ENCODE data around the gene MSX1.

The MSX1 gene

DNA sequence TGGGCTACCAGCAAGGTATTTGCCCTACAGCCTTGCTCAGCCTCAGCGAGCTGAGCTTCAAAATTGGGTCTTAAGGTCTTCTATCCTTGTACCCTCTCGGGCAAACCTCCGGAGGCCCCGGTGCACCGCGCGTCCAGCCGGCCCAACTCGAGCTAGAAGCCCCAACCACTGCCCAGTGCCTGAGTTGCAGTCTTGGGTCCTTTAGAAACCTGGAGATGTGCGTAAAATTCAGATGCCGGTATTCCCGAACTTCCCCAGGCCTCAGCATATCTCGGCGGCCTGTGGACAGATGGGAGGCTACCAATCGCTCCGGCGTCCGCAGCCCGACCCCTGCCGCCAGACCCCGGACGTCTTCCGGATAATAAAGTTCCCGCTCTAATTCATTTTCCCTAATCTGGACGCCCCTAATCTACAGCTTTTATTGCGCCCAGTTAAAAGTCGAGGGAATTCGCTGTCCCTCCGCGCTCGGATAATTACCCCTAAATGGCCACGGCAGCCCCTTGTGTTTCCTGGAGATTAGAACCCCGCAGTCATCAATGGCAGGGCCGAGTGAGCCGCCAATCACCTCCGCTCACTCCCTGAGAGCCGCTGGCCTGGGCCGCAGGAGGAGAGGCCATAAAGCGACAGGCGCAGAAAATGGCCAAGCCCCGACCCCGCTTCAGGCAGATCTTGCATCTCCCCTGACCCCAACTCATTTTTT is 1.5 kb upstream of the MSX1 start:
- DNase-seq (ENCODE audit: low spot score): peak; percentile 75

DNA sequence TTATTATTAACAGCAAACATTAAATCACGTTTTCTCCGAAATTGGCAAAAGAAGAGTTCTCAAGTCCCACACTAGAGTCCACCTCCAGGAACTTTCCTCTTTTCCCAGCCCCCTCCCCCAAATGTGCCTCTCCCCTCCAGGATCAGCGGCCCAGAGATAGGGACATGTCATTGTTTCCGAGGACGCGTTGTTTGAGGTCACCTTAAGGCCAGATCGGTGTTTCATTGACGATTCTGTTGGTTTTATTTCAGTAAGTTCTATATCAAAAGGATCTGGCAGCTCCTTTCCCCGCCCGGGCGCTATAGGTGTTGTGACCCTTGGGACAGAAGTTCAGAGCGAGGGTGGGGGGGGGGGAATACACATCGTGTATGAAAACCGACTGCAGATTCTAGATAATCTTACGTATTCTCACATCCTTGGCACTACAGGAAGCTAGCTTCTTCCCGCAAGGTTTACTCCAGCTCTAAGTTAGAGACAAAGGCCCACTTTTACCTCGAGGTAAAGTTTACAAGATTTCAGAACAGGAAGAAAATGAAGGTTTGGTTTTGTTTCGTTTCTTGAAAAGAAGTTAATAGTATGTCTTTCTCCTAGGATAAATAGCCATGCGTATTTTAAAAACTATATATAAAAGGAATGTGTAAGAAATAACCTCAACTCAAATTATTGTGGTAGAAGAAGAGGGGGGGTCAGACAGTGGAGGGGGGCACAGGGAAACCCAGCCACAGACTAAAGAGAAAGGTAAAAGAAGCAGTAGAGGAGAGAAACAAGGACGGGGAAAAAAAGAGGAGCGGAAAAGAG is 739 bp upstream of the MSX1 start:
- no peak for DNase-seq (ENCODE audit: low spot score)

DNA sequence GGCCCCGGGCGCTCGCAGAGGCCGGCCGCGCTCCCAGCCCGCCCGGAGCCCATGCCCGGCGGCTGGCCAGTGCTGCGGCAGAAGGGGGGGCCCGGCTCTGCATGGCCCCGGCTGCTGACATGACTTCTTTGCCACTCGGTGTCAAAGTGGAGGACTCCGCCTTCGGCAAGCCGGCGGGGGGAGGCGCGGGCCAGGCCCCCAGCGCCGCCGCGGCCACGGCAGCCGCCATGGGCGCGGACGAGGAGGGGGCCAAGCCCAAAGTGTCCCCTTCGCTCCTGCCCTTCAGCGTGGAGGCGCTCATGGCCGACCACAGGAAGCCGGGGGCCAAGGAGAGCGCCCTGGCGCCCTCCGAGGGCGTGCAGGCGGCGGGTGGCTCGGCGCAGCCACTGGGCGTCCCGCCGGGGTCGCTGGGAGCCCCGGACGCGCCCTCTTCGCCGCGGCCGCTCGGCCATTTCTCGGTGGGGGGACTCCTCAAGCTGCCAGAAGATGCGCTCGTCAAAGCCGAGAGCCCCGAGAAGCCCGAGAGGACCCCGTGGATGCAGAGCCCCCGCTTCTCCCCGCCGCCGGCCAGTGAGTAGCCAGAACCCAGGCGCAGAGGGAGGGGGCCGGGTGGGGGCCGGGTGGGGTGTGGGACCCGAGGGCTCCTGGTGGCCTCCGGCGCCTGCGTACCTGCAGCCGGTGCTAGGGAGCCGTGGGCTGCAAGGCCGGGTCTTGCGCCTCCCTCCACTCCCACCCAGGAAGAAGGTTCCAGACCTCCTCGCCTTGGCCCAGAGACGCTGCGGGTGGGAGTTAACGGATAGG is 534 bp downstream of the MSX1 start:
- no peak for DNase-seq (ENCODE audit: low spot score)

DNA sequence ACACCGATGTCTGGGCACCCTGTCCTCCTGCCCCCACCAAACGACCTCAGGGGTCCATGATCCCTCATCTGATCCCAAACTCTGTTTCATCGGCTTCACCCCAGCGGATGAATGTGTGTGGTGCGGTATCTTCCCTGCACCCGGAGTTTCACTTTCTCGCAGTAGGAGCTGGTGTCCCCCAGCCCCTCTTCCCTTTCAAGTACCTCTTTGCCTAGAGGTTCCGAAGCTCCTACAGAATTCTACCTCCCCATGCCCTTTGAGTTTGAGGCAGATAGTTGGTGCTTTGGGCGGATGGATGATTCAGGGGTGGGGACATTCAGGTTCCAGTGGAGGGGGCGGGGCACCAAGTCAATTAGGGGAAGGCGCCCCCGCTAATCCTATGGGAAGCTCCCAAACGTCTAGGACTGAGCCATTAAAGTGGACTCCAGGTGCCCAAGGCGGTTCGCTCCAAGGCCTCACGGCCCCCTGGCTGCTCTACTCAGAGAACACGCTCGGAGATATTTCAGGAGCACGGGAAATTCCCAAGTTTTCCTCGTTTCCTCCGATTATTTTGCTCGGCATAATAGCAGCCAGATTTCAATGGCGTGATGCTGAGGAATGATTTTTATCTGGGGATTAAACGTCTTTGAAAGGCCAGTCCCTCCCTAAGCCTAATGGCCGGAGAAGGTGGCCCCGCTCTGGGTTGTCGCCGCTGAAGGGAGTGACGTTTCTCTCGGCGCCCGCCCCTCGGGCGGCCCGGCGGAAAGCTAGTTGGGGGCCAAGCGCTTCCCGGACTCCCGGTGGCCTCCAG is 1.3 kb downstream of the MSX1 start:
- peak; percentile 73 for DNase-seq (ENCODE audit: low spot score)

DNA sequence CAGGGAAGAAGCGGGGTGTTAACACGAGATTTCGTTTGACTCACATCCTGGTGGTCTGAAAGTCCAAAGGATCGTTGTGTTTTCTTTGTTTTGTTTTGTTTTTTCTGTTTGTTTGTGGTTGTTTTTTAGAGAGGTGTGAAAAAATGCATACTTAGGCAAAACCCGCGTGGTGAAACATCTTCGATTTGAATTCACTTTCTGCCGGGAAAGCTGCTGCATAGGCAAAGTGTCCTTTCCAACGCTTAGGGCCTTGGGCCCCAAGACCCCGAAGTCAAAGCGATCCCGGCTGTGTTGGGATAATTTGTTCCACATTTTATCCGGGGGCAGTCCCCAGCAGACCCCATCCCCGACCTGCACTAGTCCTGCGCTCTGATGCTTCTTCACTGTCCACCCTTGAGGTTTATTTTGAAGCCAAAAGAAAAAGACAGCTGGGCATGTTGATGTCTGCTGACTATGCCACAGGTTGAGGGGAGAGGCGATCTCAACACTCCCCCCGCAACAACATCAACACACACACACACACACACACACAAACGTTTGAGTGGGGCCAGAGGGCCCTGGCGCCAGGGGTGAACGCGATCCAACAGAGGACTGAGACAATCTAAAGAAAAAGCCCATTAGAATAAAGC is 2.0 kb downstream of the MSX1 start:
- DNase-seq (ENCODE audit: low spot score): no peak

DNA sequence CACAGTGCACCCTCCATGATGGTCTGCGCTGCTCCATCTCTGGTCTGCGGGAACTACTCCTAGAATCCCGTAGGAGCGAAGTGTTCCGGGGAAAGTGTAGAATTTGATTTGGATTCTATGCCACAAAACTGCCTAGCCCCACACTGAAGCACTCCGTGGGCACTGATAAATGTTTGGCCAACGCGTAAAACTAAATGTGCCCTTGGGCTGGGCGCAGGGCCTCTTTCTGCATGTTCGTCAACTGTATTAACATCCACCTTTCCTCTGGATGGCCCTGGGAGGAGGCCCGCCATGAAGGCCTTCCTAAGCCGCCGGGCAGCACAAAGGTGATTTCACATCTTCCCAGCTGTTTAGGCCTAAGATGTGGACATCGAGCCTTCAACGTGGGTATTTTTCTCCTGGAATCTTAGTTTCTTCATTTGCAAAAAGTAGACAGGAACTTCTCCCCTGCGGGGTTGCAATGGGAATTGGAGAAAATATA is 2.6 kb downstream of the MSX1 start:
- no peak for DNase-seq (ENCODE audit: low spot score)

DNA sequence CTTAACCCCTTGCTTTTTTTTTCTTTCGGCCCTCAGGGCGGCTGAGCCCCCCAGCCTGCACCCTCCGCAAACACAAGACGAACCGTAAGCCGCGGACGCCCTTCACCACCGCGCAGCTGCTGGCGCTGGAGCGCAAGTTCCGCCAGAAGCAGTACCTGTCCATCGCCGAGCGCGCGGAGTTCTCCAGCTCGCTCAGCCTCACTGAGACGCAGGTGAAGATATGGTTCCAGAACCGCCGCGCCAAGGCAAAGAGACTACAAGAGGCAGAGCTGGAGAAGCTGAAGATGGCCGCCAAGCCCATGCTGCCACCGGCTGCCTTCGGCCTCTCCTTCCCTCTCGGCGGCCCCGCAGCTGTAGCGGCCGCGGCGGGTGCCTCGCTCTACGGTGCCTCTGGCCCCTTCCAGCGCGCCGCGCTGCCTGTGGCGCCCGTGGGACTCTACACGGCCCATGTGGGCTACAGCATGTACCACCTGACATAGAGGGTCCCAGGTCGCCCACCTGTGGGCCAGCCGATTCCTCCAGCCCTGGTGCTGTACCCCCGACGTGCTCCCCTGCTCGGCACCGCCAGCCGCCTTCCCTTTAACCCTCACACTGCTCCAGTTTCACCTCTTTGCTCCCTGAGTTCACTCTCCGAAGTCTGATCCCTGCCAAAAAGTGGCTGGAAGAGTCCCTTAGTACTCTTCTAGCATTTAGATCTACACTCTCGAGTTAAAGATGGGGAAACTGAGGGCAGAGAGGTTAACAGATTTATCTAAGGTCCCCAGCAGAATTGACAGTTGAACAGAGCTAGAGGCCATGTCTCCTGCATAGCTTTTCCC is 3.4 kb downstream of the MSX1 start:
- DNase-seq (ENCODE audit: low spot score): peak; percentile 70

DNA sequence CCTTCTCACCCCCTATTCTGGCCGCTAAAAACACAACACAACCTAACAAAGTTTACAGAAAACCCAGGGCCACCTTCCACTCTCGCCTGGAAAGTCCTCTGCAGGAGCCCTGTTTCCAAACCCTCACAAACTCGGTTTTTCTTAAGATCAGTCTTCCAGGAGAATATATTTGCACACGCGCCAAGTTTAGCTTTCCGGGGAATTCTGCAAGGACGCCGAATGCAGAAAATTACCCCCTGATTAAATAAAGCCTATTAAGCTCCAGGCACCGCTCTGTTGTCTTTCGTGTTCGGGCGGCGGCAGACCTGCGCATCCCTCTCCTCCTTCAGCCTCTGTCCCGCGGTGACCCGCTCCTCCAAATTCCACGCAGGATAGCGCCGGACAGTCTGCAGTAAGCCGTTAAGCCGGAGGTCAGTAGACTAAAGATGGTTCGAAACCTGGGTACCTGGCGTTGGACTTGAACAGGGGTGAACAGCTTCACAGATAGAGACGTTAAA is 5.0 kb downstream of the MSX1 start:
- no peak for DNase-seq (ENCODE audit: low spot score)

DNA sequence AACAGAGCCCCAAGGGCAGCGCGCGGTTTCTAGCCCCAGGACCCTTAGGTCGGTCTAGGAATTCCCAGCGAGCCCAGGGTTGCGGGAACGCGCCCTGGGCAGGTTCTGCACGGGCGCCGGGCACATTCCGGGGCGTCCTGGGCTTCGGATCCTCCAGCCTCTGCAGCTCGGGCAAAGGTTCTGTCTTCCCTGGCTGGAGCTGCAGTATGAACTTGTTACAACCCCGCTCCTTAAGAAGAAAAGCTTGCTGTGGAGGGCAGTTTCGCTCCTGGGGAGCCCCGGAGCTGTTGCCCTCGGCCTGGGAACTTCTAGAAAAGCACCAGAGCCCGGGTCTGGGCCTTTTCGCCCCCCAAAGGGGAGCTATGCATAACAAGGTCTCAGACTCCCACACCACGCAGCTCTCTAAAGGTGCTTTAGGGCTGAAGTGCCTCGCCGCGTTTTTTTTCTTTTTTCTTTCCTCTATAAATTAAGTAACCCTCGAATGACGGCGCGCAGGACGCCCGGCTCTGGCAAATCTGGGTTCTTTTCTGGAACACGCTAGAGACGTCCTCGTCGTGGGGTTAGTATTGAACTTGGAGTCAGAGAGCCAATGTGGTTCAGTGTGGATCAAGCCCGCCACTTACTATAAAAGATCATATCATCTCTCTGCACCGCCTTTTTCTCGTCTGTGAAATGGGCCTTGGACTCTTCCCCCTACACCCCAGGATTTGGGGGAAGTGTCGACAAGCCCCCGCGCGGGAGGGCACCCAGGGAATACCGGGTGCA is 5.7 kb downstream of the MSX1 start:
- DNase-seq (ENCODE audit: low spot score): peak; percentile 49

DNA sequence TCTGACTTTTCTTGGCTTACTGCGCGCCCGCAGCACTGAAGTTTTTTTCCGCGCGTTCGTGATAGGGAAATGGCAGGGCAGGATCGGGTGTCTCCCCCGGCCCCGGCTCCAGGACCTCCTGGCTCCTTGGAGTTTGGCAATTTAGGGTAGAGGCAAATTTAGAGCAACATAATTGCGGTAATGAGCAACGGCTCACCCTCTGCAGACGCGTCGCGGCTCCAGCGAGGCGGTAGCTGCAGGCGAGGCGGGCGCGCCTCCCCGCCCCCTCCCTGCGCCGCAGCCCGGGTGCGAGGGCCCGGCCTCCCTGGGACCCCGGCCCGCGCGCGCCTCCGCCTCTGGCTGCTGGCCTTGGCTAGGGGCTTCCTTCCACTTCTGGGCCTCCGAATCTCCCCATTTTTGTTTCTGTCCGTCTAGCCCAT is 6.2 kb downstream of the MSX1 start:
- DNase-seq (ENCODE audit: low spot score): peak; percentile 49

DNA sequence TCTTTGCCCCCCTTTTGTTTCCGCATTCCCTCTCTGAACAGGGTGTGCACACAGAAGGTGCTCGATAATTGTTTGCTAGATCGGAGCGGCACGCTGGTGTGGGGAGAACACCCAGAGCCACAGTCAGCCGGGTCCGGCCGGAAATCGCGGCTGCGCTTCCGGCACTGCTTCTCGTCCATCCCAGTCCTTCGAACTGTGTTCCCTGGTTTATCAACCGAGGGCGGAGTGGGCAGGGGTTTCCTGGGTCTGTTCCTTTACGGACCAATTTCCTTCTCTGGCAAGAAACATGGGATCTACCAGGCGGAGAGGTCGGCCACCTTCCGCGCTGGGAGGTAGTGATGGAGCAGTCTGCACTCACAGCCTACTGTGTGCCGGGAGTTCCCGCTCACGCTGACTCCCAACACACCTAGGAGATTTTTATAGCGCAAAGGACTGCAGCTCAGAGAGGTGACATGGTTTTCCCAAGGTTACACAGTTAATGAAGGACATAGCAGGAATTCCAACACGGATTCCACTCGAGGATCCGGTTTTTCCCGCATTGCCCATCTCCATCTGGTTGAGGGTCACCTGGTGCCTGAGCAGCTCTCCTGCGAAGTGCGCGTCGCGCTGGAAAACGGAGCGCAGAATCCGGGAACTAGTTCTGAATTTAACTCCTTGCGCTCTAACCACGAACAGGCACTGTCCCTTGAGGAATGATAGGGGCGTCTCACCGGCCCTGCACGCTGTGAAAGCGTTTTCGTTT is 6.8 kb downstream of the MSX1 start:
- DNase-seq (ENCODE audit: low spot score): peak; percentile 74

DNA sequence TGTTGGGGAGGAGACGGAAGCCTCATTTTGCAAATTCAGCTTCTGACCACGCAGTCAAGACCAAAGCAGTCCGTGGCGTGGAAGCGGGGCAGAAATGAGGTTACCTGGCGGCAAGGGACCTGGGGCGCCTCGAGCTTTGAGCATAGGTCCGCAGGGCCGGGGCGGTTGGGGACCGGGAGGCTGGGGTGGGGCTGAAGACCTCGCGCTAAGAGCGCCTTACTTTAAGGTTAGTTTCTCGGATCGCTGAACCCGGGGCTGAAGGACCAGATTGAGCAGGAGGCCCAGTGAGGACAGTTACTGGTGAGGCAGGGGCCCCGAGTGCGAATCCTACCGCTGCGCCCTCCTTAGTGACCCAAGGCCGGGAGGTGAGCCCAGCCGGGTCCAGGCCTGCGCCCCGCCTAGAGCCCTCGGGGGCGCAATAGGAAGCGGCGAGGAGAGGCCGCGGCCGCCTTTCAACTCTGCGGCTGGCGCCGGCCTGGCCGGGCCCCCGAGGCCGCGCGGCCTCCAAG is 7.5 kb downstream of the MSX1 start:
- peak; percentile 59 for DNase-seq (ENCODE audit: low spot score)

DNA sequence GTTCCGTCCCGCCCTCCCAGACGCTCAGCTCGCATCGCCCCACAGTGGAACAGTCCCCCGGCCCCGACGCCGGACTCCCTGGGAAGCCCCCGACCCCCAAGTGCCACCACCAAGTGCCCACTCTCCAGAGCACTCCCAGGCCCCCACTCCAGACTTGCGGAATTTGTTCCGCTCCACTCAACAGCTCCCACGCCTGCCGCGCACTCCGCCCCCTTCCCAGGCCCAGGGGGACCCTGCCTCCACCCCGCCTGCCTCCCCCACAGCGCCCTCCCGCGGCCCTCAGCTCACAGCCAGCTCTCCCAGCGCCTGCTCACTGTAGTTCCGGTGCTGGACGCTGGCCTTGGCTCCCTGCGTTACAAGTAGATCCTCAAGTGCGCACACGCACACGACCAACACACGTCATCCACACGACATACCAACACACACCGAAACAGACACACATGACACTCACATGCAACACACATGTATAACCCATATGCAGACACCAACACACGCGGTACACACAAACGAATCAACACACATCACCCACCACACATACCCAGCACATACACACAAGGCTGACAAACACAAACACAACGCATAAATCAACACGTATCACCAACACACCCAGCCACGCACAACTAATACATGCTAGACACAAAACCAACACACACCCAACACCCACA is 8.0 kb downstream of the MSX1 start:
- peak; percentile 90 for DNase-seq (ENCODE audit: low spot score)

DNA sequence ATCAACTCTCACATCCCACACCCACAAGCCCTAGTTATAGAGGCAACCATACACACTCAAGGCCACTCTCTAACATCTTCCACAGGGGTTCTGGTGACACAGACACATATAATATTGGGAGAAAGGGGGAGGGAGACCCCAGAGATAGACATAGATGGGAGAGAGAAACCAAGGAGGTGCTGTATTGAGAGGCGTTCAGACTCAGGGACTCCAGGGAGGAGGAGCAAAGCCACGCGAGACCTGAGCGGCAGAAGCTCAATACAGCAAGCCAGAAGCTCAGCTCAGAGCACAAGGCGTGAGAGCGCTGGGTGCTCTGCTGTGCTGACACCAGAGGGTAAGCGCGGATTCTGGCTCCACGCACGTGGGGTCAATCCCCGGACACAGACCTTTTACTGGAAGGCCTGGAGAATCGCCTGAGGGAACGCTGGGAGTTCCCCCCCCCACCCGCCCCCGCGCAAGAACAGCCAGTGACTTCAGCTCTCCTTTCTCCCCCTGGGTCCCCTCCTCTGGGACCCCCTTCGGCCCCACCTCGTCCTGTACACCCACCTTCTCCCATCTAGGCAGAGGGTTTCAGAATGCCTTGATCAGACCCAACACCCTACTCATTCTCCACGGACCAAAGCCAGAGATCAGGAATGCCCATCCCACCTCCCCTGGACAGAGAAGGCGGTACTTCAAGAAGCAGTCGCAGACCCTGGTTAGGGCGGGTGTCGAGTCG is 8.7 kb downstream of the MSX1 start:
- DNase-seq (ENCODE audit: low spot score): no peak

DNA sequence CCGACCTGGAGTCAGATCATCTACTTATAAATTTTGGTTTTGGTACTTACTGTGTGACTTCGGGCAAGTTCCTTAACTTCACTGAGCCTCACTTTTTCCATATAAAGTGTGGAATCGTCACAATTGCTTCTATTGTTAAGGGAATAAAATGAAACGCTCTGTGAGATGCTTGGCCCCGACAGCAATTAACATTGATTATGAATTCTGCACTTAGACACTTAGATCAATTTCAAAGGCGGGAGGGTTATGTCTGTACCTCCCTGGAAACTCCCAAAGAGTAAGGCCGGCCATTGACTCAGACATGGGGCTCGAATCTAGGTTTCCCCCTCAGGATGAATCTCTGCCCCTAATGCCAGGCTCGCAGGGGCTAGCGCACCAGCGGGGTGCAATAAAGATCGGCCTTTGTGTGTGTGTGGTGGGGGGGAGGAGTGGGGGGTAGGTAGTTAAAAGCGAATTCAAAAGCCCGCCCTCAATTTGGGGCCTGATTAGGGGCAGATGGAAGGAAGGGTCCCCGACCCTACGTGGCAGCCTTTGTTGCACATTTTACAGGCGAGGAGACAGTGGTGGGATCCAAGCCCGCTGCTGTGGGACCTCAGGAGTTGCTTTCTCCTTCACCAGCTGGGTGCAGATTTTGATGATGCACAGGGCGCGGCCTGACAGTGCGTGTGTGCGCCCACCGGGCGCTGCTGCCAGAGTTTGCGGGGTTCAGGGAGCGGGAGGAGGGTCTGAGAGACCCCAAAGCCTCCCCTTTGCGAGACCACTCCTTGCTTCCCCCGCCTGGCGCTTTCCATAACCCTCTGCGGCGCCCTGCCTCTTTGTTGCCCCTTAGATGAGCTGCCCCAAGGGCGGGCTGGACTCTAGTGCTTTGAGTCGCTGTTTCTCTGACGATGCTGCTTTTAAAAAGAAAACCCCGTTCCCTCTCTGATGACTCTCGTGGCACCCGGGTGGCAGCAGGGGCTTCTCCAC is 9.6 kb downstream of the MSX1 start:
- DNase-seq (ENCODE audit: low spot score): peak; percentile 47
